Measurements from ENCODE around the gene NRARP.

DNA sequence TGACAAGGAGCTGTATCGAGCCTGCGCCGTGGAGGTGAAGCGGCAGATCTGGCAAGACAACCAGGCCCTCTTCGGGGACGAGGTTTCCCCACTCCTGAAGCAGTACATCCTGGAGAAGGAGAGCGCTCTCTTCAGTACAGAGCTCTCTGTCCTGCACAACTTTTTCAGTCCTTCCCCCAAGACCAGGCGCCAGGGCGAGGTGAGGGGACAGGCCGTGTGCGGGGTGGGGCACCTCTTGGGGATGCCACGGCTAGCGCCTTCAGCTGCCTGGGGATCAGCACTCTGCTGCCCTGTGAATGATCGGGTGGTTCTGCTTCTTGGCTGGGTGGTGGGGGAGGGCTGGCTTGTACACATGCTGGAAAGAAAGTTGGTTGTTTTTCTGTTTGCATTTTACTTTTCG, 45.2 kb downstream of the NRARP start:
- TF ChIP-seq, protein P1, sequence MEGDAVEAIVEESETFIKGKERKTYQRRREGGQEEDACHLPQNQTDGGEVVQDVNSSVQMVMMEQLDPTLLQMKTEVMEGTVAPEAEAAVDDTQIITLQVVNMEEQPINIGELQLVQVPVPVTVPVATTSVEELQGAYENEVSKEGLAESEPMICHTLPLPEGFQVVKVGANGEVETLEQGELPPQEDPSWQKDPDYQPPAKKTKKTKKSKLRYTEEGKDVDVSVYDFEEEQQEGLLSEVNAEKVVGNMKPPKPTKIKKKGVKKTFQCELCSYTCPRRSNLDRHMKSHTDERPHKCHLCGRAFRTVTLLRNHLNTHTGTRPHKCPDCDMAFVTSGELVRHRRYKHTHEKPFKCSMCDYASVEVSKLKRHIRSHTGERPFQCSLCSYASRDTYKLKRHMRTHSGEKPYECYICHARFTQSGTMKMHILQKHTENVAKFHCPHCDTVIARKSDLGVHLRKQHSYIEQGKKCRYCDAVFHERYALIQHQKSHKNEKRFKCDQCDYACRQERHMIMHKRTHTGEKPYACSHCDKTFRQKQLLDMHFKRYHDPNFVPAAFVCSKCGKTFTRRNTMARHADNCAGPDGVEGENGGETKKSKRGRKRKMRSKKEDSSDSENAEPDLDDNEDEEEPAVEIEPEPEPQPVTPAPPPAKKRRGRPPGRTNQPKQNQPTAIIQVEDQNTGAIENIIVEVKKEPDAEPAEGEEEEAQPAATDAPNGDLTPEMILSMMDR (IDR thresholded peaks at IDR 0.05) = no peak
- no peak for TF ChIP-seq EP300 (IDR thresholded peaks at IDR 0.05)

Data from tibial nerve (tissue), 4 donors.